ENCODE measurements around the gene CALN1. TPM values are rescaled to one million over a fixed set of nuclear protein-coding genes. Genes with fewer than 3 reads are reported as not detected.

CALN1 gene
- total RNA-seq, 2 donors from 2014 or later: 0.52 to 1.6 TPM

GRCh38 chr7:72298091-72298490 lies 114.0 kb downstream of the CALN1 start:
- DNase-seq (no peak), ATAC-seq (no peak)
- Histone ChIP-seq H3K4me1 (no peaks in the 10 kb centered on the region), H3K27ac (no peak overlapping the region), H3K36me3 (replicated peaks in 1 of 2; ENCODE audit: insufficient read depth in 1 of 2, low read depth in 2 of 2) (no peaks in the 10 kb centered on the region), H3K9me3 (no peaks in the 10 kb centered on the region), H3K4me3 (no peak overlapping the region), H3K27me3 (no peaks in the 10 kb centered on the region)
- TF ChIP-seq POLR2A (IDR thresholded peaks at IDR 0.05): no peak
- TF ChIP-seq, protein P1, sequence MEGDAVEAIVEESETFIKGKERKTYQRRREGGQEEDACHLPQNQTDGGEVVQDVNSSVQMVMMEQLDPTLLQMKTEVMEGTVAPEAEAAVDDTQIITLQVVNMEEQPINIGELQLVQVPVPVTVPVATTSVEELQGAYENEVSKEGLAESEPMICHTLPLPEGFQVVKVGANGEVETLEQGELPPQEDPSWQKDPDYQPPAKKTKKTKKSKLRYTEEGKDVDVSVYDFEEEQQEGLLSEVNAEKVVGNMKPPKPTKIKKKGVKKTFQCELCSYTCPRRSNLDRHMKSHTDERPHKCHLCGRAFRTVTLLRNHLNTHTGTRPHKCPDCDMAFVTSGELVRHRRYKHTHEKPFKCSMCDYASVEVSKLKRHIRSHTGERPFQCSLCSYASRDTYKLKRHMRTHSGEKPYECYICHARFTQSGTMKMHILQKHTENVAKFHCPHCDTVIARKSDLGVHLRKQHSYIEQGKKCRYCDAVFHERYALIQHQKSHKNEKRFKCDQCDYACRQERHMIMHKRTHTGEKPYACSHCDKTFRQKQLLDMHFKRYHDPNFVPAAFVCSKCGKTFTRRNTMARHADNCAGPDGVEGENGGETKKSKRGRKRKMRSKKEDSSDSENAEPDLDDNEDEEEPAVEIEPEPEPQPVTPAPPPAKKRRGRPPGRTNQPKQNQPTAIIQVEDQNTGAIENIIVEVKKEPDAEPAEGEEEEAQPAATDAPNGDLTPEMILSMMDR (IDR thresholded peaks at IDR 0.05): no peak
- 79 to 87% methylated on average over 5 of the region's 5 CpGs for WGBS, 2 donors
- intact Hi-C loops (cut with DNase I): no loop called here

DNA sequence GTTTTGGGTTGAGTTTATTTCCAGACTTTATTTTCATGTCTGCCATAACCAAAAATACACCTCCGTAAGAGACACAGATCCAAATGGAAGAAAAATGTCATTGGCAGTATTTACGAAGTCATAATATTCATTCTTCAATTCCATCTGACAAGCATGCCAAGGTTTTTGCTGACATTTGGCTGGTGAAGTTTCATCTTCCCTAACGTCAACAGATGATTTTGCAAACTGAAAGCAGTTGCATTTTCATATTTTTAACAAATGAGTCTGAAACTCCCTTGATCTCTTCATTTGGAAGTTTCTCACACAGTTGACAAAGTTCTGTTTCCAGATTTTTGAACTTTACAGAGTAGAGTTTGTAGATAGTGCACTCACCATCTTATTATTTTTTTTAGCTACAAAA lies 114.5 kb downstream of the CALN1 start:
- DNase-seq: no peak
- 61 to 62% methylated on average over 3 of the region's 3 CpGs for WGBS, 2 donors

DNA sequence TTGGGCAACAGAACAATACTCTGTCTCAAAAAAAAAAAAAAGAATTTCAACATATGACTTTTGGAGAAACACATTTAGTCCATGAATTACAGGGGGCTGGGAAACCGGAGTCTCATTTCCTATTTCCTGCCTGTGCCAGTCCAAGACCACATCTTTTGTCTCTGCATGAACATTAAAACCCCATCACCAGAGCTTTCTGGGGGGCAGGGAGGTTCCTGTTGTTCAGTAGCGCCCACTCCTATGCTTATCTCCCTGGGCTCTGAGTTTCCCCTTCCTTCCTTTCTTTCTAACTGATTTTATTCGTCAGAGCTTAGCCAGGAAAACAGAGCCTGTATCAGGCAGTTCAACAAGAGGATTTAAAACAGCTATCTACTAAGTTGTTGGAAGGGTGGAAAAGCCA lies 119.3 kb downstream of the CALN1 start:
- peaks cover 0 to 8% (median 0%) of the 10 kb centered on the region in 3 donors for H3K9me3 ChIP-seq
- intact Hi-C loops (cut with DNase I): no loop called here
- H3K36me3 ChIP-seq (replicated peaks in 1 of 2; ENCODE audit: insufficient read depth in 1 of 2, low read depth in 2 of 2): no peaks in the 10 kb centered on the region
- ATAC-seq (no peak), DNase-seq (no peak)
- no peaks in the 10 kb centered on the region for H3K4me1 ChIP-seq
- WGBS, 2 donors: 42 to 57% methylated on average over 3 of the region's 3 CpGs
- TF ChIP-seq, protein P1 (IDR thresholded peaks at IDR 0.05): no peak
- TF ChIP-seq POLR2A (IDR thresholded peaks at IDR 0.05): no peak
- H3K27me3 ChIP-seq: no peaks in the 10 kb centered on the region
- H3K4me3 ChIP-seq: no peak overlapping the region
- H3K27ac ChIP-seq: no peak overlapping the region

More for the DNA sequence above, 114.5 kb downstream of the CALN1 start:
- no peaks in the 10 kb centered on the region for H3K4me1 ChIP-seq
- intact Hi-C loops (cut with DNase I): no loop called here
- no peak for ATAC-seq
- no peak overlapping the region for H3K27ac ChIP-seq
- TF ChIP-seq, protein P1 (IDR thresholded peaks at IDR 0.05): no peak
- TF ChIP-seq POLR2A (IDR thresholded peaks at IDR 0.05): no peak
- H3K36me3 ChIP-seq (replicated peaks in 1 of 2; ENCODE audit: insufficient read depth in 1 of 2, low read depth in 2 of 2): no peaks in the 10 kb centered on the region
- H3K9me3 ChIP-seq: no peaks in the 10 kb centered on the region
- no peaks in the 10 kb centered on the region for H3K27me3 ChIP-seq
- H3K4me3 ChIP-seq: no peak overlapping the region

GRCh38 chr7:72292118-72292517 lies 120.0 kb downstream of the CALN1 start:
- Histone ChIP-seq H3K27ac (no peak overlapping the region), H3K9me3 (peaks cover 0 to 8% (median 0%) of the 10 kb centered on the region in 3 donors), H3K36me3 (replicated peaks in 1 of 2; ENCODE audit: insufficient read depth in 1 of 2, low read depth in 2 of 2) (no peaks in the 10 kb centered on the region), H3K4me3 (no peak overlapping the region), H3K4me1 (no peaks in the 10 kb centered on the region), H3K27me3 (no peaks in the 10 kb centered on the region)
- no peak for TF ChIP-seq POLR2A (IDR thresholded peaks at IDR 0.05)
- TF ChIP-seq, protein P1 (IDR thresholded peaks at IDR 0.05): no peak
- no peak for DNase-seq
- no peak for ATAC-seq
- 69 to 88% methylated on average over 3 of the region's 3 CpGs for WGBS, 2 donors
- intact Hi-C loops (cut with DNase I): no loop called here

DNA sequence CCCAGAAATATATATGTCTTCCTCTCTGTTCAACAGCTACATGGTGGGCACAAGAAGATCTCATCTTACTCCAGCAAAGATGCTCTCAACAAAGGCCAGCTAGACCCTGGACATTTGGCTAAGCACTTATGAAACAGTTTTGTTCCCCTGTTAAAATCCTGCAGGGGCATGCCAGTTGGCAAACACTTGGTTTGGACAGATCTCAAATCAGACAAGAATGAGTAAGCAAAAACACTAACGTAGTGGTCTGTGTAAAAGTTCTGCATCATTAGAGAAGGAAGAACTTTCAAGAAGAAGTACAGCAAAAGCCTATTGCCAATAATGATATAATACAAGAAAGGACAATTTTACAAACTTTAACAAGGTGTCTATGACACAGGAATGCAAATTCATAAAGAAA lies 125.6 kb downstream of the CALN1 start:
- ATAC-seq: no peak
- DNase-seq: no peak
- H3K36me3 ChIP-seq (replicated peaks in 1 of 2; ENCODE audit: insufficient read depth in 1 of 2, low read depth in 2 of 2): no peaks in the 10 kb centered on the region
- H3K27me3 ChIP-seq: no peaks in the 10 kb centered on the region
- TF ChIP-seq POLR2A (IDR thresholded peaks at IDR 0.05): no peak
- TF ChIP-seq, protein P1 (IDR thresholded peaks at IDR 0.05): no peak
- H3K4me3 ChIP-seq: no peak overlapping the region
- H3K9me3 ChIP-seq: peaks cover 0 to 7% (median 0%) of the 10 kb centered on the region in 3 donors
- H3K27ac ChIP-seq: no peak overlapping the region
- 0 to 5% methylated on average over 1 of the region's 1 CpG for WGBS, 2 donors
- no peaks in the 10 kb centered on the region for H3K4me1 ChIP-seq
- intact Hi-C loops (cut with DNase I): no loop called here
